ENCODE data around the gene CNTNAP2. TPM values are rescaled to one million over a fixed set of nuclear protein-coding genes. Genes with fewer than 3 reads are reported as not detected.
"Not testable (repeated sequence)": the region's sequence is repeated elsewhere in the genome, so short reads cannot be mapped to it uniquely, and the experiment has no call there.

Gene CNTNAP2
- total RNA-seq, 1 experiment from 2014 or later: not detected

DNA sequence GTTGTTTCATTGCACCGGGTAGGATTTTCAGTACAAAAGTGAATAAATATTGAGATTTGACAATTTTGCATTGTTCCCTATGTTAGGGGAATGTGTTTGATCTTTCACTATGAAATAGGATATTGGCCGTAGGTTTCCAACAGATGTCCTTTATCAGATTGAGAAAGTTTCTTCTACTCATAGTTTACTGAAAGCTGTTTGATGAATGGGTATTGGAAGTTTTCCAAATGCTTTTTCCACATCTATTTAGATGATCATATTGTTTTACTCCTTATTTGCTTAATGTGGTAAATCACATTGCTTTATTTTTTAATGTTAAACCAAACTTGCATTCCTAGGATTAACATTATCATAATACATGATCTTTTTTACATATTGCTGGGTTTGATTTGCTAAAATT, 2296.1 kb downstream of the CNTNAP2 start:
- no peak overlapping the region for H3K4me3 ChIP-seq
- no peaks in the 10 kb centered on the region for H3K36me3 ChIP-seq
- no peak for DNase-seq
- H3K9me3 ChIP-seq: no peaks in the 10 kb centered on the region
- no peaks in the 10 kb centered on the region for H3K27me3 ChIP-seq

DNA sequence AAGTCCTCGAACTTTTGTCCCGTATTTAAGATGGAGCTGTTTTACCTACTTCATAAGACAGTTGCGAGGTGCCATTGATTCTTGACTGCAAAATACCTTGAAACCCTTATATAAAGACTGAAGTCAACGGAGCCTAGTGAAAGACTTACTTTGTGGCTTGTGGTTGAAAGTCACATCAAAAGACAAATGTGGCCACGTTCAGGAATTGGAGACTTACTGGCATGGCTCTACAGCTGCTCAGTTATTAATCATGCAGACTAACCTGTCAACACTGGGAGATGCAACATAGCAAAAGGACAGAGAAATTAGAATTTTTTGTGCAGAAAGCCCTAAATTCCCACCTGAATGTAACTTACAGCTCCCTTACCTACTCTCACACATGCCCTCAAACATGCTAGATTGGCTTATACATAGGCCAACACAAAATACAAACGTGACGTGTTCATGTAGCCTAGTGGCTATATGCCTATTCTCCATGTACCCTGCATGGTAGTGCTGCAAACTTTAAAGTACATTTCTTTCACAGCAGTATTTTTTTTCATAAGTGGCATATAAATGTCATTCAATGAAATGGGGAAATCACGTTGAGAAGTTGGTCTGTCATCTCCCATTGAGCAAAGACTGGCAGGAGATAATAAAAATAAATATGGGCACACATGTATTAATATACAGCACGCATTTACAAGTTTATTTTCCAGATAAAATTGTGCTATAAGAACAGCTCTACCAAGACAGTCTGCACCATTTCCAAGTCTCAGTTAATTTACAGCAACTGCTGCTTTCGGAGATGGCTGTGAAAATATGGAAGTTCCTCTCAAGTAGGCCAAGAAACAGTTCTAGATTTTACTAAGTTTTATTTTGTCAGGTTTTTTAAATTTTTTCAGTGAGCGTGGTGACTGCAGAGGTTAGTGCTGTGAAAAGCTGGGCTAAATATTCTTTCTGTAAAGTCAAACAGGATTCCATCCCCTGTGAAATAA, 2303.5 kb downstream of the CNTNAP2 start:
- DNase-seq: no peak
- Histone ChIP-seq H3K4me3 (no peak overlapping the region), H3K36me3 (no peaks in the 10 kb centered on the region), H3K27me3 (no peaks in the 10 kb centered on the region), H3K9me3 (no peaks in the 10 kb centered on the region)

DNA sequence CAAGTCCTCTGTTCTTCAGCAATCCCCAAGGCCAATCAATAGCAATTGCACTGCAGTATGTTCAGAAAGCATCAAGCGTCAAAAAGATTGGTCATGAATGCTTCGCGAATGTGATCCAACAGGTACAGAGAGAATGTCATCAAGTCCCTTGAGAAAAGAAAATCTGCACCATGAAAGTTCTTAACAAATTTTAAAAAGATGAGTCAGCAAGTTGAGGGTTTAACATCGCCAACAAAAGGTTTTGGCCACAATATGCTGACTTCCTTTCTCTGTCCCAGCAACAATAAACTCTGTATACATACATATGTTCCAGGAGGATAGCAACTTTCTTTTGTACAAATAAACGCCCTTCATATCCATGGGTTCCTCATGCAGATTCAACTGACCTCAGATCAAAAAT, 2305.4 kb downstream of the CNTNAP2 start:
- no peak overlapping the region for H3K4me3 ChIP-seq
- no peak for DNase-seq
- H3K27me3 ChIP-seq: no peaks in the 10 kb centered on the region
- H3K9me3 ChIP-seq: no peaks in the 10 kb centered on the region
- no peaks in the 10 kb centered on the region for H3K36me3 ChIP-seq

- not testable (repeated sequence) for H3K4me3 ChIP-seq, DNase-seq, H3K36me3 ChIP-seq, H3K9me3 ChIP-seq, H3K27me3 ChIP-seq
Measured at GRCh38 chr7:148426393-148426792, 2309.8 kb downstream of the CNTNAP2 start.

- not testable (repeated sequence) for H3K9me3 ChIP-seq, H3K27me3 ChIP-seq, DNase-seq, H3K4me3 ChIP-seq, H3K36me3 ChIP-seq
Measured at GRCh38 chr7:148430690-148431089, 2314.1 kb downstream of the CNTNAP2 start.

DNA sequence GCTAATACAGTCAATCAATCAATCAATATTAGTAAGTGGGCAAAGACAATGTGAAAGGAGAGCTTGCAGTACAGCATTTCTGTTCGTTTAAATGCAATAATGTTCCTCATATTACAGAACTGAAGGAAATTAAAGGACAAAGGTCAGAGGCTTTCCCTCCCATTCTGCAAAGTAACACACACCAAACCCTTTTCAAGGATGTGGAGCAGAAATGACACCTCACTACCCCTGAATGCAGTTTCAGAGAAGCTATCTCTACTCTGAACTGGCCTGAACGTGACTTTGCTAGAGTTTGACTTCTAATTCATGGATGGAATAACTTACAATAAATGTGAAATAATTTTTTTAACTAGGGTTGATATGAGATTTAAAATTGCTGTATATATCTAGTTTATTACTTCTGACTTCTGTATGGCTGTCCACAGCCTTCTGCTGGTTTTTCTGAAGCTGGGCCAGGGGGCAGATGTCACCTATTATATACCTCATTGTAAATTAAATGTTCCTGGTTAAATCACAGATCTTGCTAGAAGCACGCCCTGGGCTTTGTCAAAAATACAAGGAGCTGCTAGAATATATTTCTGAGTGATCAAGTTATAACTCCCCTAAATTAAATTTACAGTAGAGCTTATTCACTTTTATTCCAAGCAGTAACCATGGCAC, 2317.1 kb downstream of the CNTNAP2 start:
- no peak overlapping the region for H3K4me3 ChIP-seq
- H3K27me3 ChIP-seq: no peaks in the 10 kb centered on the region
- H3K36me3 ChIP-seq: no peaks in the 10 kb centered on the region
- DNase-seq: no peak
- H3K9me3 ChIP-seq: no peaks in the 10 kb centered on the region

DNA sequence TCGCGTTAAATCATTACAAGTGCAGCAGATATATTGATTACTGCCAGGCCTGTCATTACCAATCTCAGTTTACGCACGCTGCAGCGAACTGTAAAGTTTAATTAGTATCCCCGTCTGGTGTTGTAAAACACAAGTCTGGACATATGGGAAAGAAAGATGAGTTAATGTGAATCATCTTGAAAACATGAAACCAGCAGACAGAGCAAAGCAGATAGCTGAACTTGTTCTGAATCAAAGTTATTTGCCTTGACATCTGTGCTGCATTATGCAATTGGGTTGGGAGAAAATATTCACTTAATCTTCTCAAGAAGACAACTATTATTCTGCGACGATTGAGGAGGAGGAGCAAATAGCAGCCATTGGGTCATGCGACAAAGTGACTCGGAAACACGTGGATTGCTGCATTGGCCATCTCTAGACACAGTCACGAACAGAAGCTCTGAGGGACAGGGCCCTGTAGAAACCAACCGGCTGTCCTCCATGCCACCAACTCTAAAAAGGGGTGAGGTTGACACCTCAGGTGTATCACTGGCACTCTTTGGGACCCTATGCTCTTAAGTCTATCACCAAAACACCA, 2317.7 kb downstream of the CNTNAP2 start:
- no peak for DNase-seq
- no peaks in the 10 kb centered on the region for H3K36me3 ChIP-seq

GRCh38 chr7:148434887-148435286, 2318.3 kb downstream of the CNTNAP2 start:
- H3K36me3 ChIP-seq: no peaks in the 10 kb centered on the region
- no peak for DNase-seq
- H3K27me3 ChIP-seq: no peaks in the 10 kb centered on the region
- H3K4me3 ChIP-seq: no peak overlapping the region
- H3K9me3 ChIP-seq: no peaks in the 10 kb centered on the region

More for the DNA sequence above, 2317.7 kb downstream of the CNTNAP2 start:
- H3K9me3 ChIP-seq: no peaks in the 10 kb centered on the region
- H3K4me3 ChIP-seq: no peak overlapping the region
- no peaks in the 10 kb centered on the region for H3K27me3 ChIP-seq

DNA sequence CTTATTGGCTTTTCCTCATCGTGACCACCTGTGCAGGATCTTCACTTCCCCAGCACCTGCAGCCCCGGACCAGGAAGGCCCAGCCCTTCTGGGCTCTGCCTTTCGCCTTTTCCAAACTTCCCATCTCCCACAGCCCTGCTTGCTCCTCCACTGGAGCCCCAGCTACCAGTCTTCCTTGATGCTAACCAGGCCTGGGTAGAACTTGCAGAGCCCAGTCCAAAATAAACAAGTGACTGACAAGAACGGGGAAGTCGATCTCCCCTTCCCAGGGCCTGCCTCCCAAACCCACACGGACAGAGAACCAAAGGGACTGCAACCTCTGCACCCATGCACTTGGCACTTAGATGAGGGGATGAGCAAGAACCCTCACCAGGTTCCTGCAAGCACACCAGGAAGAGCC, 2319.1 kb downstream of the CNTNAP2 start:
- DNase-seq: no peak
- Histone ChIP-seq H3K4me3 (no peak overlapping the region), H3K36me3 (no peaks in the 10 kb centered on the region), H3K9me3 (no peaks in the 10 kb centered on the region), H3K27me3 (no peaks in the 10 kb centered on the region)

DNA sequence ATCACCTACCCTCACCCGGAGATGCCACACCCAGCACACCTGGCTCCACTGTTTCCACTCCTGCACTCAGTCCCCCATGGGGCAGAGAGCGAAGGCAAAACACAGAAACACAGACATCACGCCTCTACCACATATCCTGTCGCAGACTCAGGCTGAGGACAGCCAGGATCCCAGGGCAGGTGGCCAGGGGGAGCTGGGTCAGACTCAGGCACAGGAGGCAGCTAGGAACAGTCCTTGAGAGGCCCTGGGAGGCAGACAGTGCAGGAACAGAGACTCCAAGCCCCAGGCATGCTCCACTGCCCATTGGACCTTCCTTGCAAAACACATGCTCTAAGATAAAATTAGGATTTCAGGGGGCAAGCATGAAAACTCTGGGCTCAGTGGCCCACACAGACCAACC, 2319.5 kb downstream of the CNTNAP2 start:
- Histone ChIP-seq H3K36me3 (no peaks in the 10 kb centered on the region), H3K4me3 (no peak overlapping the region), H3K27me3 (no peaks in the 10 kb centered on the region), H3K9me3 (no peaks in the 10 kb centered on the region)
- DNase-seq: no peak

- no peaks in the 10 kb centered on the region for H3K27me3 ChIP-seq
- DNase-seq: no peak
Measured at GRCh38 chr7:148436571-148436970, 2320.0 kb downstream of the CNTNAP2 start.

GRCh38 chr7:148437043-148437442, 2320.4 kb downstream of the CNTNAP2 start:
- Histone ChIP-seq H3K9me3 (no peaks in the 10 kb centered on the region), H3K27me3 (no peaks in the 10 kb centered on the region), H3K36me3 (no peaks in the 10 kb centered on the region), H3K4me3 (no peak overlapping the region)
- DNase-seq: no peak

More at GRCh38 chr7:148436571-148436970, 2320.0 kb downstream of the CNTNAP2 start:
- H3K9me3 ChIP-seq: no peaks in the 10 kb centered on the region
- H3K4me3 ChIP-seq: no peak overlapping the region
- H3K36me3 ChIP-seq: no peaks in the 10 kb centered on the region

DNA sequence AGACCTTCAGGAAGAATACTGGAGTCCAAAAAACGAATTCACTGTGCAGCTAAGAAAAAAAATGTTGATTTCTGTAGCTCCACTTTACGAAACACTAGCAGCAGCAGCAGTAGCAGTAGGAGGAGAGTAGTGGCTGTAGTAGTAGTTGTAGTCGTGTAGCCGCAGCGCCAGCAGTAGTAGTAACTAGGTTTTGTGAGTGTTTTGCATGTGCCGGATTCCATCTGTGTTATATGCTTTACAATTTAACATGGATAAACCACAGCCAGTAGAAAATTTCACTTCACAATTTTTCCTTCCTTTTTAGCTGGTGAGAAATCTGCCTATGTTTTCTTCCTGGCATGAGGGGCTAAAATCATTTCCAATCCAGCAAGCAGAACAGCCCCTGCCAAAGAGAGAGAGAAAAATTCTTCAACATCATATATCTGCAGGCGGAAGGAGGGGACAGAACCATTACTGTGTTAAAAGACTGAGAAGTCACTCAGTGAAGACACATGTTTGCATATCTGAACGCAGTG, 2325.6 kb downstream of the CNTNAP2 start:
- H3K27me3 ChIP-seq: no peaks in the 10 kb centered on the region
- no peak overlapping the region for H3K4me3 ChIP-seq
- no peaks in the 10 kb centered on the region for H3K9me3 ChIP-seq
- no peaks in the 10 kb centered on the region for H3K36me3 ChIP-seq
- DNase-seq: no peak

- H3K27me3 ChIP-seq: no peaks in the 10 kb centered on the region
- no peaks in the 10 kb centered on the region for H3K36me3 ChIP-seq
- no peaks in the 10 kb centered on the region for H3K9me3 ChIP-seq
- no peak overlapping the region for H3K4me3 ChIP-seq
- DNase-seq: no peak
Measured at GRCh38 chr7:148442933-148443332, 2326.3 kb downstream of the CNTNAP2 start.

DNA sequence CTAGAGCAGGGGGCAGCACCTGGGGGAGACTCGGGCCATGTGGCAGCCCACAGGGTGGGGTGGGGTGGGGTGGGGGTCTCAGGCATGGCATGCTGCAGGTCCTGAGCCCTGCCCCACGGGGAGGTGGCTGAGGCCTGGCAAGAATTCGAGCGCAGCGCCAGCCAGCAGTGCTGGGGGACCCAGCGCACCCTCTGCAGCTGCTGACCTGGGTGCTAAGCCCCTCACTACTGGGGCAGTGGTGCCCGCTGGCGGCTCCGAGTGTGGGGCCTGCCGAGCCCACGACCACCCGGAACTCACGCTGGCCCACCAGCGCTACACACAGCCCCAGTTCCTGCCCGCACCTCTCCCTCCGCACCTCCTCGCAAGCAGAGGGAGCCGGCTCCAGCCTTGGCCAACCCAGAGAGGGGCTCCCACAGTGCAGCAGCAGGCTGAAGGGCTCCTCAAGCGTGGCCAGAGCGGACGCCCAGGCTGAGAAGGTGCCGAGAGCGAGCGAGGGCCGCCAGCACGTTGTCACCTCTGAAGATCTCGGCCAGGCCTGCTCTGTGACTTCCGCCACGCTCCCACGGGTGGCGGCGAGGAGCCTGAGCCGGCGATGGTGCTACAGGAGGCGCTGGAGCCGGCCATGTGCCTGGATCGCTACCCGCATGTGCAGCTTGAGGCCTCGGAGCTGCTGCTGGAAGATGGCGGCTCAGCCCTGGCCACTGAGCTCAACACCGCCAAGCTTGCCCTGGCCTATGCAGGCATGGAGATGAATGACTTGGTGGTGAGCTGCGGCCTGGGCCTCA, 2328.9 kb downstream of the CNTNAP2 start:
- no peak overlapping the region for H3K4me3 ChIP-seq
- H3K9me3 ChIP-seq: no peaks in the 10 kb centered on the region
- no peaks in the 10 kb centered on the region for H3K36me3 ChIP-seq
- H3K27me3 ChIP-seq: no peaks in the 10 kb centered on the region
- no peak for DNase-seq

GRCh38 chr7:148447221-148447849, 2330.7 kb downstream of the CNTNAP2 start:
- H3K36me3 ChIP-seq: no peaks in the 10 kb centered on the region
- no peaks in the 10 kb centered on the region for H3K27me3 ChIP-seq
- no peak for DNase-seq
- H3K9me3 ChIP-seq: no peaks in the 10 kb centered on the region
- no peak overlapping the region for H3K4me3 ChIP-seq

Measured in MG63 (cell line).